OCI-M2 (cell line): ENCODE results near the gene GBE1.
"Not testable (repeated sequence)": the region's sequence is repeated elsewhere in the genome, so short reads cannot be mapped to it uniquely, and the experiment has no call there.

ENCODE experiments used
- DNase-seq: peaks from one replicate; lab custom pipeline; 2025; ENCODE audit not compliant: unreplicated experiment; lab: John Stamatoyannopoulos, UW

GBE1 gene

DNA sequence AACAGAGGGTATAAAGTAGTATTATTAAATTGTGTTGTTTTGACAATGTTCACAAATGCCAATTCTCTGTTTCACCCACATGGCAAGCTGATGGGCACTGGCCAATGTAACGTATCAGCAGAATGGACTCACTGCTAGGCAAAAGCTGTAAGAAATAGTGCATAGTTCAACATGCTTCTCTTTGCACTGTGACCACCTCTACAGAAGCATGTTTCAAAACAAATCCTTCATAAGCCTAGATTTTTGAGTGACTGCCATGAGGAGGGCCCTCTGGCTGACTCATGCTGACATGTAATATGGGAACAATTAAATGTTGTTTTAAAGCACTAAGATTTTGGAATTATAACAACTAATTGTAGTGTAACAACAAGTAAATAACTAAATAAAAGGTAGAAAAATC, 3.2 kb downstream of the GBE1 start:
- no peak for DNase-seq

DNA sequence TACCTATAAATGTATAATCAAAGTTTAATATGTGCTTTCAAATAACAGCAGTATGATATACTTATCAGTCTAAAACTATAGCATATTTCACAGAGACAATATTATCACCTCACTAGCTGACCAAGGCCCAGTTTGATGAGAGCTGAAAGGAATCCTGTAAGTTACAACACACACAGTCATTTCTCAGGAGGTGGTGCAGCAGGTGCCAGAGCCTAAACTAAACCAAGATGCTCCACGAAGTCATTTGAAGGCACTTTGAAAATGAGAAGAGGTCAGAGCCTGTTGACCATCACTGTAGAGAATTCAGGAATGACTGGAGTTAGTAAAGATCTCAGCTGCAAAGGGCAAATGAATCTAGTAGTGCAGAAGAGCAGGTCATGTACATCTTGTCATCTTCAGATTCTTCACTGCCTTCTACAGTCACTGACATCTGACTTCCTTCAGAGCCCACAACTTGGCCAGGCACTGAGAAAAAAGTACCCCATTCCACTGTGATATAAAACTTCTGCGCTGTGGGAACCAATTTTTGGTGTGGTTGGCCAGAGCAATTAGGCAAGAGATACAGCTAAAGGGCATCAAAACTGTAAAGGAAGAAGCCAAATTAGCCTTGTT, 7.9 kb downstream of the GBE1 start:
- DNase-seq, result no peak

GRCh38 chr3:81752604-81753003, 8.8 kb downstream of the GBE1 start:
- no peak for DNase-seq

GRCh38 chr3:81749265-81749664, 12.2 kb downstream of the GBE1 start:
- DNase-seq, result no peak

- not testable (repeated sequence) for DNase-seq
Observed at GRCh38 chr3:81747280-81747679, 14.2 kb downstream of the GBE1 start.

GRCh38 chr3:81744366-81744765, 17.1 kb downstream of the GBE1 start:
- no peak for DNase-seq

DNA sequence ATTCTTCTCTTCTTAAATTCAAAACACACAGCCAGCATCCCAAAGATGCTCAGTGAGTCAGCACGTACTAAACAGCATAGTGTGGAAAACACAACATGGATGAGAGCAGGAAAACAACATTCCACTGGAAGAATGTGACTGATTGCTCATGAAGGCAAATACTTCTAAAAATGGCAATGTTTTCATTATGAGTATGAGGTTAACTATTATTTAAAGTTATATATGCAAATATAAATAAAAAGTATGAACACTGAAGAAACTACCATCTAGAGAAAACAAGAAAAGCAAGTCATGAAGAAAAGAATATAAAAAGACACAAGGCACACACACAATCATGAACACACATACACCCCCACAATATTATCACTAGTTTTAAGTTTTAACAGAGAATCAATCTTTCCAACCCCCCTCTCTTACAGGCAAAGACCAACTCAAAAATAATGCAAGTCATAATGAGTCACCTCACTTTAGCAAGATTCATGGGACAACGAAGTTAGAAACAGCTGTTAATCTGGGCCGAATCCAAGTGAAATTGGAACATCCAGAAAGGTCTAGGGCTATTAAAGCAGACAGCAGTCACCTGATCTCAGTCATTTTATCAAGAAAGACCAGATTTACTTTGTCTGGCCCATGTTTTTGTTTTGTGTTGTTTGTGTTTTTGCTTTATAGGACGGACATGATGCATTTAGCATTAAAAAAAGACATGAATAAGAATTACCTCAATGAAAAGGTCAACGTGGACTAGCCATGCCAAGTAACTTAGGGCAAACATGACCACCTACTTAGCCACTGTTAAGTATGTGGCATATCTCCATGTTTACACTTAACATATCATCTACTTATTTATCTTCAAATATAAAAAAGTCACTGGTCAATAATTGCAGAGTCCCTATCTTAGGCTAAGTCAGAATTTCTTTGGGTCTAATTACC, 18.1 kb downstream of the GBE1 start:
- no peak for DNase-seq

DNA sequence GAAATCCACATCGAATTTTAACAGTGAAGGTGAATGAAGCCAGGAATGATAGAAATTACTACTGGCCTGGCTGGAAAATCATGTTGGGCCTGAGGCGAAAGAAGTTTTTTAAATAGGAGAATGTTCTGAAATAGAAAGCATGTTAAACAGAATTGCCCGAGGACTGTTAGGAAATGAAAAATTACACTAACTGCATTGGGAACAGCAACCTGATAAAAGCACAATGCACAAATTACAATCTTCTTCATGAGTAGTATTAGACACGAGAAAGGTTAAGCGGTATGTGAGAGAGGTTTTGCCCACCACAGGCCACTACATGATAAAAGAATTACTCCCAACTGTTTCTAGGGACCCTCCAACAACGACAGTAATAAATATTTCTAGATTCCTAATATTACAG, 18.9 kb downstream of the GBE1 start:
- no peak for DNase-seq

DNA sequence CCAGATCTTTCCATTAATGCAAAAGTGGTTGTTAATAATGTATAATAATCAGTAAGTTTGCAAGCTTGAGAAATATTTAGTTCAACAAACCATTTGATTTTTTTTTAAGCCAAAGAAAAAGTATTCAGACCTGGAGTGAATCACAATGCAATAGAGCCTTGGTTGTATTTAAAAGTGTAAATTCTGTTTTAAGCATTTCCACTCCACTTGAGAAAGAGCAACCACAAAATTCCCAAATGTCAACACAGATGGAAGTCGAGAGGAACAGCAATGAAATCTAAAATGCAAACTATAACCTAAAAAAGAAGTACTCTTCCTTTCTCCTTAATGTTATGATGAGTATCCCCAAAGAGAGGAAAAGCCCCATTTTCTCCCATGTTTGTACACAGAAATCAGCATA, 20.2 kb downstream of the GBE1 start:
- DNase-seq, result no peak

DNA sequence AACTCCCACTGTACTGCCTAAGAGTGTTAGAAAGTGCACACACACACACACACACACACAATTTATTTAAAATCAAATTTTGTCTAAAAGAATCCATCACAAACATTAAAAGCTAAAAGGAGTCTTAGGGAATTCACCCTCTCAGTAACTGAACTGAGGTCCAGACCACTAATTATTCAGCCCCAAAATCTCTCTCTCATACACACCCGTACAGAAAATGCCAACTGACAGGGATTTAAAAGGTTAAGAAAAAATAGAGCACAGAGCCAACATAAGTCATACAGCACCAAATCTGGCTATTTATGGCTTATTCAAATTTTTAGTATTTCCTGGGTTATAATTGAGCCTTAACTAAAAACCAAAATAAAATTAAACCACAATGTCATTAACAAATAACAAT, 20.7 kb downstream of the GBE1 start:
- DNase-seq, result no peak

DNA sequence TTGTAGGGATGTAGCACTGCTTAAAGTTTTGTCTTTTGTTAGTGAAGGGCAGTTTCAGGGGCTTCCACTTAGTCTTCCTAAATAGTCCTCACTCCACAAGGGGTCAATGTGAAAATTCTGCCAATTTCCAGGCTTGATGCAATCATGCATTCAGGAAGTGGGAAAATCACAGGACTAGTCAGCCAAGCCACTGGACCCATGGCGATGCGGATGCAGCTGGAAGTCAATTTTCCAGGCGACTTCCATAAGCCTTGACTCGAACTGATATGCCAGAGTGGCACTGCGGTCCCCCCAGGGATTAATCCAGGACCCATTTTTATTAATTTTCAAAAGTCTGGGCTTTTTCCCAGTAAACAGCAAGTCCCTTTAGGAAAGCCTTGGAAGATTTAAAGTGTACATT, 26.1 kb downstream of the GBE1 start:
- no peak for DNase-seq

GRCh38 chr3:81734742-81735141, 26.7 kb downstream of the GBE1 start:
- no peak for DNase-seq

DNA sequence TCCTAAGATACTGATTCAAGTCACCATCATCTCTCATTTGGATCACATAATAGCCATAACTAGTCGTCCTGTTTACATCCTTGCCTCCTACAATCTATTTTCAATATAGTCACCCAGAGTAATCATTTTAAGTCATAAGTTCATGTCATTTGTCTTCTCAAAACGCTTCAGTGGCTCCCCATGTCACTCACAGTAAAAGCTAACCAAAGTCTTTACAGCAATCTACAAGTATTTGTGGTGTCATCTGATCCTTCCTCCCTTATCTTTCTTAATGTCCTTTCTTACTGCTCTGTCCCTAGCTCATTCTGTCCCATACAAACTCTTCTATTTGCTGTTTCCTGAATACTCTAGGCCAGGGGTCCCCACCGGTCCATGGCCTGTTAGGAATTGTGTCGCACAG, 28.8 kb downstream of the GBE1 start:
- DNase-seq, result no peak

GRCh38 chr3:81728766-81729544, 32.5 kb downstream of the GBE1 start:
- no peak for DNase-seq

GRCh38 chr3:81726735-81727134, 34.7 kb downstream of the GBE1 start:
- DNase-seq, result no peak

- no peak for DNase-seq
Observed at GRCh38 chr3:81726132-81726531, 35.3 kb downstream of the GBE1 start.

- DNase-seq, result no peak
Observed at GRCh38 chr3:81723732-81724313, 37.6 kb downstream of the GBE1 start.

DNA sequence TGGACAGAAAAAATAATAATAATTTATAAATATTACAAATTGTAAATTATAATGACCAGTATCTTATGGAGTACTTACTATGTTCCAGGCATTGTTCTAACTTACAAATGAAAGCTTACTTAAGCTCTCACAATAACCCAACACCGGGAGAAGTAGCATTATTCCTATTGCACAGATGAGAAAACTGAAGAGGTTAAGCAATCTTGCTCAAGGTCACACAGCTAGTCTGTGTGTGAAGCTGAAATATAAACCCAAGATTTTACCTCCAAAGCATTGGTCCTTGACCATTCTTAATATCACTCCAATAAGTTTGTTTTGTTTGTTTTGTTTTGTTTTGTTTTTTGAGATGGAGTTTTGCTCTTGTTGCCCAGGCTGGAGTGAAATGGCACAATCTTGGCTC, 43.1 kb downstream of the GBE1 start:
- DNase-seq, result no peak

DNA sequence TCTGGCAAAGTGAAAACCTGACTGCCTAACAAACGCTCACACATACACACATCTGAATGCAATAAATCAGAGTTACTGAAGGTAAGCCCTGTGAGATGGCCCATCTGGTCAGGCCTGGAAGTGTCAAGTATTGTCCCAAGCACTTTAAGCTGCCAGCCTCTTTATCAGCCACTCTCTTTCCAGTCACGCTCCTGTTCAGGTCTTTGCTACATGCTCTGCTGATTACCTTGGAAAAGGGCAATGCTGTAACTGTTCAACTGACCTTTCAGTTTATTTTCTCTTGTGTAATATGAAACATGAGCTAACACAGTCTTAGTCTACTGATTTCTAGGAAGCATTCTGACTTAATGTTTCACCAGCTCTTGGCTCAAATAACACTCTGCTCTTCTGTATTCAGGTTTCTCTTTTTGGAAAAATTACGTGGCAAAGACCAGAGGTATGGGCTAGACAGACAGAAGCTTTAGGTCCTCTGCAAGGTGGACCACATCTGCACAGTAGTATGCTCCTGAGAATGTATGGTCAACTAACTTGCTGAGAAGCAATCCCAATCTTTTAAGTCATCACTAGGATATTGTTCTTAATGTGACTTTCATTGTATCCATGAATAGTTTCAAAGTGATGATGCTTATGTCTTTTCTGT, 44.5 kb downstream of the GBE1 start:
- DNase-seq, result no peak

DNA sequence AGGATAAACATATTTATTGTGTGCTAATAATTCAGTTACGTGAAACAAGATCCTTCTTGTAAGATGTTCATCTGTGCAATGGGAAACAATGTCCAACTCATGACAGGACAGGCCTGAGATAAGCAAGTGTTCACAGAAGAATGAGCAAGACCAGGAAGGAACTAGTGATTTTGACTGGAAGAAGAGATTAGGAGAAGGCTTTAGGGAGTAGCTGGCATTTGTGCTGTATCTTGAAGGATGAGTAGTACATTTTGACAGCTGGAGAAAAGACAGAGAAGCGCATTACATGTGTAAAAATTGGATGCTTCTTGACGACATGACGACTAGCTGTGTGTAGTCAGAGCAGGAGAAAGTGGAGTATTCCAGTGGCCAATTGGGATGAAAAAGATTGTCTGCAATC, 48.4 kb downstream of the GBE1 start:
- DNase-seq, result no peak

- no peak for DNase-seq
Observed at GRCh38 chr3:81709606-81710005, 51.8 kb downstream of the GBE1 start.
